ENCODE results near the gene PRKAG2.

DNA sequence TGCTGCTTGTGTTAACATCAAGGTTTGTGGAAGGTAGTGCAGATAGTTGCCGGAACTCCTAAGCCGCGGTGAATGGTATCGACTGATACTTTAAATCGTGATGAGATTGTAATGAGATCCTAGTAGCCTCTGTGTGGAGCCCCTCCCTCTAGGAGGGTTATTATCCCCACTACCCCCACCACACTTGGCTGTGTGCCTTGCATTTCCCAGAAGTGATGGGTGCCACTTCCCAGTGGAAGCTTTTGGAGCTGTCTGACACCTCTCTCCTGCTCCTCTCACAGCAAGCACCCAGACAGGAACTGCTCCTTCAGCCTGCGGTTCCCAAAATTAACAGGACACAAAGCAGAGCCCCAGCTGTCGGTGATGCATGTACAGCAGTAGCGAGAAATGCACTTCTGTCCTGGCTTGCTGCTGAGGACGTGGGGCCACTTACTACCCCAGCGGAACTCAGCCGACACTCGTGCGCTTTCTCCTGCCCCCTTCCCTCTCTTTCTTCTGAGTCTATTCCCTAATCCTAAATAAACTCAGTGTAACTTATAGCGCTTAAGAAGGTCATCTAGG is 52.5 kb downstream of the PRKAG2 start:
- no peak for TF ChIP-seq EZH2 (IDR thresholded peaks at IDR 0.05; ENCODE audit: borderline replicate concordance, low read length)
- TF ChIP-seq, protein P1, sequence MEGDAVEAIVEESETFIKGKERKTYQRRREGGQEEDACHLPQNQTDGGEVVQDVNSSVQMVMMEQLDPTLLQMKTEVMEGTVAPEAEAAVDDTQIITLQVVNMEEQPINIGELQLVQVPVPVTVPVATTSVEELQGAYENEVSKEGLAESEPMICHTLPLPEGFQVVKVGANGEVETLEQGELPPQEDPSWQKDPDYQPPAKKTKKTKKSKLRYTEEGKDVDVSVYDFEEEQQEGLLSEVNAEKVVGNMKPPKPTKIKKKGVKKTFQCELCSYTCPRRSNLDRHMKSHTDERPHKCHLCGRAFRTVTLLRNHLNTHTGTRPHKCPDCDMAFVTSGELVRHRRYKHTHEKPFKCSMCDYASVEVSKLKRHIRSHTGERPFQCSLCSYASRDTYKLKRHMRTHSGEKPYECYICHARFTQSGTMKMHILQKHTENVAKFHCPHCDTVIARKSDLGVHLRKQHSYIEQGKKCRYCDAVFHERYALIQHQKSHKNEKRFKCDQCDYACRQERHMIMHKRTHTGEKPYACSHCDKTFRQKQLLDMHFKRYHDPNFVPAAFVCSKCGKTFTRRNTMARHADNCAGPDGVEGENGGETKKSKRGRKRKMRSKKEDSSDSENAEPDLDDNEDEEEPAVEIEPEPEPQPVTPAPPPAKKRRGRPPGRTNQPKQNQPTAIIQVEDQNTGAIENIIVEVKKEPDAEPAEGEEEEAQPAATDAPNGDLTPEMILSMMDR (IDR thresholded peaks at IDR 0.05; ENCODE audit: low read length): no peak

All from OCI-LY1 (cell line).